PC-9 (cell line): ENCODE results near the gene INTS1.

ENCODE experiments used
- CTCF ChIP-seq: fragments of 200-600 bp; sonication (generic); conservative IDR thresholded peaks from 2 replicates; pipeline ENCODE4 v1.6.1; 2017; ENCODE audit warnings: mixed run types, antibody characterized with exemption, mild to moderate bottlenecking, moderate library complexity
- EZH2 ChIP-seq: fragments of 200-600 bp; sonication (generic); IDR thresholded peaks from 2 replicates; pipeline ENCODE4 v1.8.0; 2017; ENCODE audit warnings: antibody characterized with exemption, low read depth

- no peak for TF ChIP-seq CTCF
- TF ChIP-seq EZH2, result no peak
Observed at GRCh38 chr7:1430056-1430845, 73.9 kb downstream of the INTS1 start.
